ENCODE results near the gene CNOT4.

The CNOT4 gene

DNA sequence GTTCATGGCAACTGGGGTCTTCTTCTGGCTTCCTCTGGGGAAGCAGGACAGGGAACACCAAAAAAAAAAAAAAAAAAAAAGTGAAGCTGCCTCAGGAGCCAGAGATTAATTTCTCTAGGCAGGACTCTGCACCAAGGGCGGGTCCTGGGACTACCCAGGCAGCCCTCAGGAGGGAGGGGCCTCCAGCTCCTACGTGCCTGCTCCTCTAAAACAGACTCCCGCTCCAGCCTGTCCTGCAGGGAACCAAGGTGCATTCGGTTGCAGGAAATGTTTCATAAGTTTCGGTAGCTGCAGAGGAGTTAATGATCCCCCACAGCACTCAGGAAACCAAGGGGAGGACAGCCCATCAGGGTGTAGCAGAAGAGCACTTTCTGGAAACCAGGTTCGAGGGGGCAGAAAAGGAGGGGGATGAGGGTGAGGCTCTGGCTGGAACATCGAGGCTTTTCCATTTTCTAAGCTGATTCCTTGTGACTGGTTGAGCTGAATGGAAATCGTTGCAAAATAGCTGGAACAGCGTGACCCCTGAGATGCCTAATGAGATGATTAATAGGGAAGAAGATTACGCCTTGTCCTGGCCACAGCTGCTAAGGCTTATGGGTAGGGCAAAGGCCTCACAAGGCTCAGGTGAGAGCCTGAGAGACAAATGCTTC lies 192.1 kb downstream of the CNOT4 start:
- no peak for DNase-seq

DNA sequence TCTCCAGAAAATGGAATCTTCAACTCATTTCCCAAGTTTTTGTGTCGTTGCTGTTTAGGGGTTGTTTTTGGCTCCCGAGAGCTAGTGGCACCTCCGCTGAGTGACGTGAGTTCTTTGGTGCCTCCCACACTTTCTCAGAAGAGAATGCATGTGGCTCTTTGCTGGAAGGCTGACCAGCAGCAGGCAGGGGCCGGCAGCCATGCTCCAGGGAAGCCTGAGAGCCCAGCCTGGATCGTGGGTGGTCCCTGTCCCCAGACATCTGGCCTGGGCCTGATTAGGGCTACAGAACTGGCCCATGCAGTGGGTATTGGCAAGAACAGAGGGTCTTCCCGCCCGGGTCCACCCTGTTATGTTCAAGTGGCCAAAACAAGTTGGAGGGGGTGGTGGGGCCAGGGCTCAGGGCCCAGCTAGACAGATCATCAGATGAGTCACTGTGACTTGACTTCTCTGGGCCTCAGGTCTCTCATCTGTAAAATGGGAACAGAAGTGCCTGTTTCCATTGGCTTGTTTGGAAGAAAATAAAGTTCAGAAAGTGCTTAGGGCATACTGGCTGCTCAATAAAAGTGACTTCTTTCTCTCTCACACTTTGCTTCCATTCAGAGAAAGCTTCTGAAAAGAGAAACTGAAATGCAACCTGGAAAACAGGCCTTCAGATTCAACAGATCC lies 193.1 kb downstream of the CNOT4 start:
- no peak for DNase-seq

GRCh38 chr7:135313971-135314370 lies 195.9 kb downstream of the CNOT4 start:
- DNase-seq: no peak

All from activated CD4-positive, alpha-beta T cell treated with anti-CD3 and anti-CD28 coated beads, Interleukin-10, Interleukin-2, amounts not matched to agents 100 ng/mL and 50 ng/mL, durations not matched to agents 16 hours and 8 hours (primary cell).